NCI-H82 treated with DMSO at 0.1 percent for 48 hours (cell line): Measurements from ENCODE around the gene ARHGAP8.
"Not testable (repeated sequence)": the region's sequence is repeated elsewhere in the genome, so short reads cannot be mapped to it uniquely, and the experiment has no call there.

Experiments used
- DNase-seq: peaks from one replicate; lab custom pipeline; 2025; ENCODE audit not compliant: unreplicated experiment; lab: John Stamatoyannopoulos, UW

The ARHGAP8 gene

DNA sequence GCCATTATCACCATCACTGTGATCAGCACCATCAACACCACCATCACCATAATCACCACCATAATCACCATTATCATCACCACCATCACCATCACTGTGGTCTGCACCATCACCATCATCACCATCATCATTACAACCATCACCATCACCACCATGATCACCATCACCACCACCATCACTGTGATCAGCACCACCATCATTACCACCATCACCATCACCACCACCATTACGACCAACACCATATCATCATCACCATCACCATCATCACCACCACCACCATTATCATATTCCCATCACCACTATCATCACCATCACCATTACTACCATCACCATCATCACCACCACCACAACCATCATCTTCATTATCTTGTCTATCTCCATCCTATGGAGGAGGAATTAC lies 132.2 kb downstream of the ARHGAP8 start:
- DNase-seq, result no peak

GRCh38 chr22:44884968-44885805 lies 132.8 kb downstream of the ARHGAP8 start:
- no peak for DNase-seq

DNA sequence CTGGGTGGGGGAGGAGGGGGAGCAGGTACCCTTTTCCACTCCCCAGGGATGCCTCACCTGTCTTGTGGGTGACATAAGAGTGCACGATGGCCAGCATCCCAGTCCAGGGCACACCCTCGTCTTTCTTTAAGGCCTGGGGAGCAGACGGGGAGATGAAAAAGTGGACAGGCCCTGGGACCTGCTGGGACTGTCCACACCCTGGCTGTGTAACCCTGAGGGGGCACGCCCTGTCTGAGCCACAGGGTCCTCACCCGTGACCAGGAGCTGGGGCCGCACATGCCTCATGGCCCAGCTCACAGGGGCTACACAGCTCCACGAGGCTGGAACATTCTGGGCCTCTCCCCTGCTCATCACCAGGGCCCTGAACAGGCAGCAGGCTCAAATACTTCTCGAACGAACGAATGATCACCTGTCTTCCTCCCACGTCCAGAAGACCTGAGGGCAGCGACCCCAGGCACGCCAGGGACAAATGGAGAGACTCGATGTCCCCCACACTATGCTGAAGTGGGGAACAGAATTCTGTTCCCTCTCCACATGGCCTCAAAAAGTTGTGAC lies 133.5 kb downstream of the ARHGAP8 start:
- no peak for DNase-seq

DNA sequence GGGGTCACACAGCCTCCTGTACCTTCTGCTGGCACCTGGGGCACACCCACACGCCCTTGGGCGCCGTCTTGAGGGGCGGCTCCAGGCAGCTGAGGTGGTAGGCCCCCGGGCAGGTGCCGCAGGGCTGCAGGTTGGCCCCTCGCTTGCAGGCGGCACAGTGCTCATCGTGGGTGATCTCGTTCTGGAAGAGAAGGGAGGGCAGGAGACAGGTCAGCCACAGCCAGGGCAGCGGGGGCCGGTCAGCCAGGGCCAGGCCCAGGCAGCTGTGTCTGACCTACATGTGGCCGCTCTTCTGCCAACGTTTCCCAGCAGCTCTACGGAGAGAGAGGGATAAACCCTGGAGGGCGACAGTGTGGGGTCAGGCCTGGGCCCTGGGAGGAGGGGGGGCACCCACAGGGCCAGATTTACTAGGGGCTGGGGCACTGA lies 135.6 kb downstream of the ARHGAP8 start:
- DNase-seq, result no peak

DNA sequence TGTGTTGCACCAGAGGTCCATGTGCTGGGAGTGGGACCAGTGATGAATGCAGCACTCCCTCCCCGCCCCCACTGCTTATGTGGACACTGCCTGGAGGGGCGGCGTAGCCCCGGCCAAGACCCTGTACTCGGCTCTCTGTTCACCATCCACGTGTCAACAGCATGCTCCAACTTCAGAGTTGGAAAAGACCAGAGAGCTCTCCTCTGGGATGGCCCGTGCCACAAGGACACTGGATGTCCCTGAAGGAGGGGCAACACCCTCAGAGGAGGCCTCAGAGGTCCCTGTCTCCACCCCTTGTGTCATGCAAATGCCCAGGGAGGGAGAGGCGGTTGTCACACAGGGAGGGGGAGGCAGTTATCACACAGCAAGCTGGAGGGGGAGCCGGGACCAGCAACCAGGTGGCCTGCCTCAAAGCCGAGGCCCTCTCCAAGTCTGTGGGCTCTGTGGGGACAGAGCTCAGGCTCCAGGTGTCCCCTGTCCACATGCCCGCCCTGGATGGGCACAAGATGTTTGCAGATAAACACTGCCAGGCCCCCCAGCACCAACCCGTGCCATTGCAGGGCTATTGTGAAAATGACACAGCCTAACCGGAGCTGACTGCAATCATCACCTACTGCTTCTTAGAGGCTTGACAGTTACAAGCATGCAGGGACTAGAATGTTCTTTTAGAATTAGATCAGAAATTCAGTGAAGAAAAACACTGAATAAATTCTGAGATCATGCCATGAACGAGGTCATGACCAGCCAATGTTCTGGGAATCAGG lies 136.3 kb downstream of the ARHGAP8 start:
- DNase-seq, result no peak

DNA sequence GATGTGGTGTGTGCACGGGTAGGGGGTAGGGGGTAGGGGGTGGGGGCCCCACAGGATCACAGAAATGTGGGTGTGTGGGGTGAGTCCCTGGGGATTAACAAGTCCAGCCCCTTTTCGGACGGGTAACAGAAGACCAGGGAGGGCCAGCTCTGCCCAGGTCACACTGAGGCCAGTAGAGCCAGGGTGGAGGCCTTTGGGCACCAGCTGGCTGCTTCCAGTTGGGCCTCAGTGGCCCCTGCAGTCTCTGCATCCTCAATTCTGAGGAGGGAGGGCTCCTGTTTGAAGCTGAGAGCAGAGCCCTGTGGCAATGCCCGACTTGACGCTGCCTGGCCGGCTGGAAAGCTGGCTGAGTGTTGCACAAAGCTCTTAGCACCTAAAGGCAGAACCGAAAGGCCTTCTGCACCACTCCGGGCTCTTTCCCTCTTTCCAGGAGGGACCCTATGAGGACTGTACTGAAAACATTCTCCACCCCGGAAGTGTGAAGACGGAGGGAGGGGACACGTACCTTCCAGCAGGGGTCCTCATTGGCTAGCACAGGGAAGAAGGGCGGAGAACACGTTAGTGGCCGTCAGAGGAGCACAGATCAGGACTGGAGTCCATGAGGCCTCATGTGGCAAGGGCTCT lies 137.0 kb downstream of the ARHGAP8 start:
- no peak for DNase-seq

DNA sequence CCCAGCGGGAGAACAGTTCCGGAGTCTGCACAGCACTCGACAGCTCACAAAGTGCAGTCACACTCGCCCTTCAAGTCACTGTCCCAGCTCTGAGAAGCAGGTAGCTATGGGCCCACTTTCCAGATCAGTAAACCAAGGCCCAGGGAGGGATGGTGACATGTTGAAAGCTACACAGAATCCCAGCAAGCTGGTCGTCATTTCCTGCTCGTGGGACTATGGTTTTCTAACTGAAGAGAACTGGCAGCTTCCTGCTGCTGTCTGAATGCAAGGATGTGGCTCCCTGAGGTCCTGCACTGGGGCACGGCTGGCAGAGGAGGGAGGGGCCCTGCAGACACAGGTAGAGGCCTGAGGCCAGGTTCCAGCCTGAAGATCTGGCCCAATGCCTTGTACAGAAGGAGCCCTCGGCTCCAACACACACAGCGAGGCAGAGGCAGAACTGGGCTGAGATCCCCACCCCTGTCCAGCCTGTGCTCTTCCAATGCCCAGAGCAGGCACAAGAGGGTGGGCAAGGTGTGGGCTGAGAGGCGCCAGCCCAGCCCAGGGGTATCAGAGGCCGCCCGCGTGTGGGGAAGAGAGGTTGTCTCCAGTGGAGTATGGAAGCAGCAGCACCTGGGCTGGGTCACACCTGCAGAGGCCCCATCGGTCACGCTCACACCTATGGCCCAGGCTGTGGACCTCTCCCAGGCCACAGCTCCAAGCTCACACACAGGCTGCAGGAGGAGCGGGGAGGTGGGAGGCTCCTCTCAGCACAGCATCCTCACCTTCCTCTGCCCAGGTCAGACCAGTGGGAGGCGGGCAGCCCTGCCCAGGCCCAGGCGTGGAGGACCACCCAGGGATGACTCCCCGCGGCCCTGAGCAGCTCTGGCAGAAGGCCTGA lies 138.3 kb downstream of the ARHGAP8 start:
- no peak for DNase-seq

DNA sequence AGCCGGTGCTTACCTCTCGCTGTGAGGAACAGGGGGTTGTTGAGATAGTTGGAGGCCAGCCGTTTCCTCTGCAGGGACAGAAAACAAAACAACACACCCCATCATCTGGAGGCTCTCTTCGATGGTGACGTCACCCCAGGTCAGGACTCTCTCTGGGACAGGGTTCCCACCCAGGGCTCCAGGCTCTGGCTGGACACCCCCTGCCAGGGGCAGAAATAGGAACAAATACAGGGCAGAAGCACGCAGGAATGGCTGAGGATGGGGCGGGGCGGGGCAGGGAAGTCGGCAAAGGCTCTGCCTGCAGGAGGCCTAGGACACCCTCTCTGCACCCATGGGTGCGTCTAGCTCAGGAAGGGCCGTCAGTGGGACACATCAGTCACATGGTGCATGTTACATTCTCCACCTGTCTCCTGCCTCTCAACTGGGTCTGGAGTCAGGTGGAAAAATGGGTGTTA lies 138.9 kb downstream of the ARHGAP8 start:
- DNase-seq, result no peak

GRCh38 chr22:44891791-44892190 lies 139.4 kb downstream of the ARHGAP8 start:
- DNase-seq, result no peak

- DNase-seq, result no peak
These were observed 139.9 kb downstream of the ARHGAP8 start for GRCh38 chr22:44892243-44892642.

- DNase-seq, result no peak
These were observed 140.7 kb downstream of the ARHGAP8 start for GRCh38 chr22:44892803-44893730.

GRCh38 chr22:44893731-44894080 lies 141.3 kb downstream of the ARHGAP8 start:
- no peak for DNase-seq

GRCh38 chr22:44894321-44894720 lies 141.9 kb downstream of the ARHGAP8 start:
- DNase-seq, result no peak

GRCh38 chr22:44894782-44895181 lies 142.4 kb downstream of the ARHGAP8 start:
- DNase-seq, result no peak

DNA sequence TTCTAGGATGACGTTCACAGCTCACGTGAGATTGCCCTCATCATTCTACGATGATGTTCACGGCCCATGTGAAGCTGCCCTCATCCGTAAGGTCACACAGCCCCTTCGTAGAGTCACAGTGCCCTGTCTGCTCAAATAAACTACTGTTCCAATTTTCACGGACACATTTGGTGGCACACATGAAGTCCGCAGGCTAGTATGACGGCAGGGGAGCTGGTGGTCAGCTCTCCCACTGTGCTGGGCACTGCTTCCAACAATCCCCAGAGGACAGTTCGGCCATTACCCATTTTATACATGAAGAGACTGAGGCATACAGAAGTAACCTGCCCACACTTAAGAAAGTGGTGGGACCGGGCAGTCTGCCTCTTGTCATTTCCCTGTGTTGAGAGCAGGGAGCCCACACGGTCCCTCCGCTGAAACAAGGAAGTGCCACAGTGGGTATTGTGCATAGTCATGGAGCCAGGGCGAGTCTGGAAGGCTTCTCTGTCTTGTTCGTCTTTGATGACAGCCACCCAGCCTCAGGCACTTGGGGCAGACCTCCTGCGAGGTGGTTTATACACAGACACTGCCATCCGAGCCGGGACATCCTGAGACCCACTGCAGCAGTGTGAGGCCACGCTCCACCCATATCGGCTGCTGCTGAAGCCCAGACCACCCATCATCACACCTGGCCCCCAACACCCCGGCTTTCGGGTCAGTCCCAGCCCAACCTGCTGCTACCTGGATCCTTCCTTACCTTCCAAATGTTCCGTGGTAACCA lies 143.1 kb downstream of the ARHGAP8 start:
- DNase-seq, result no peak

GRCh38 chr22:44898236-44898635 lies 145.9 kb downstream of the ARHGAP8 start:
- no peak for DNase-seq

GRCh38 chr22:44901301-44901700 lies 148.9 kb downstream of the ARHGAP8 start:
- DNase-seq, result no peak

- DNase-seq, result not testable (repeated sequence)
These were observed 150.8 kb downstream of the ARHGAP8 start for GRCh38 chr22:44903164-44903563.
